PC-9 (cell line): ENCODE results near the gene TUBA8. TPM values are rescaled to one million over a fixed set of nuclear protein-coding genes. Genes with fewer than 3 reads are reported as not detected.

Source experiments
- BruUV-seq: library from RNA; stranded (reverse); fragments of 400-500 nt; replicated peaks from 2 replicates; lab custom pipeline; 2021; lab: Mats Ljungman, UMichigan
- CTCF ChIA-PET: fragments of 300-600 bp; sonication (Branson Sonifier 250); formaldehyde crosslinking; loops from one replicate; lab custom pipeline; 2022; ENCODE audit warnings: antibody characterized with exemption; lab: Charles Lee
- POLR2A ChIA-PET: fragments of 300-600 bp; sonication (Branson Sonifier 250); formaldehyde crosslinking; loops from one replicate; lab custom pipeline; 2022; ENCODE audit warnings: antibody characterized with exemption; ENCODE audit not compliant: unreplicated experiment; lab: Charles Lee
- DNase-seq, 2 experiments: peaks; one replicate each; pipeline versions ENCODE4 v3.0.0 to v3.0.0-alpha.2; 2015 to 2022; ENCODE audit warnings: mixed read lengths in 1 of 2
- H2AFZ ChIP-seq: fragments of 200-600 bp; sonication (generic); 2 replicates; pipeline ENCODE4 v1.8.1; 2017; ENCODE audit warnings: antibody characterized with exemption
- H3F3A ChIP-seq: fragments of 200-600 bp; sonication (generic); 2 replicates; pipeline ENCODE4 v1.8.1; 2017; ENCODE audit warnings: antibody characterized with exemption, mild to moderate bottlenecking, low read depth; ENCODE audit not compliant: insufficient read depth
- H3K27ac ChIP-seq: fragments of 200-600 bp; sonication (generic); 2 replicates; pipeline ENCODE4 v1.6.1; 2016; ENCODE audit warnings: mixed run types
- H3K27me3 ChIP-seq: fragments of 200-600 bp; sonication (generic); 2 replicates; pipeline ENCODE4 v1.6.1; 2016; ENCODE audit warnings: low read depth, mixed run types; ENCODE audit not compliant: insufficient read depth
- H3K36me3 ChIP-seq: fragments of 200-600 bp; sonication (generic); 2 replicates; pipeline ENCODE4 v1.6.1; 2016; ENCODE audit warnings: low read depth, mixed run types
- H3K4me1 ChIP-seq: fragments of 200-600 bp; sonication (generic); replicated peaks from 2 replicates; pipeline ENCODE4 v1.6.1; 2016; ENCODE audit warnings: mixed run types; ENCODE audit not compliant: insufficient read depth
- H3K4me2 ChIP-seq: fragments of 200-600 bp; sonication (generic); 2 replicates; pipeline ENCODE4 v1.6.1; 2017; ENCODE audit warnings: mixed run types
- H3K4me3 ChIP-seq: fragments of 200-600 bp; sonication (generic); 2 replicates; pipeline ENCODE4 v1.6.1; 2016; ENCODE audit warnings: mixed run types
- H3K79me2 ChIP-seq: fragments of 200-600 bp; sonication (generic); 2 replicates; pipeline ENCODE4 v1.6.1; 2017; ENCODE audit warnings: low read depth, mixed run types
- H3K9me2 ChIP-seq: fragments of 200-600 bp; sonication (generic); 2 replicates; pipeline ENCODE4 v1.8.1; 2017; ENCODE audit warnings: mild to moderate bottlenecking; ENCODE audit not compliant: insufficient read depth
- H3K9me3 ChIP-seq: fragments of 200-600 bp; sonication (generic); 2 replicates; pipeline ENCODE4 v1.8.1; 2016; ENCODE audit warnings: low read depth; ENCODE audit not compliant: insufficient read depth
- H4K20me1 ChIP-seq: fragments of 200-600 bp; sonication (generic); 2 replicates; pipeline ENCODE4 v1.8.1; 2017; ENCODE audit not compliant: insufficient read depth
- EZH2 ChIP-seq: fragments of 200-600 bp; sonication (generic); IDR thresholded peaks from 2 replicates; pipeline ENCODE4 v1.8.0; 2017; ENCODE audit warnings: antibody characterized with exemption, low read depth
- intact Hi-C: fragments of 100-400 bp; cut with micrococcal nuclease; formaldehyde crosslinking; loops from one replicate; pipeline ENCODE4 v1.10.0; 2022; ENCODE audit not compliant: unreplicated experiment
- total RNA-seq: library from RNA; stranded (reverse); gene quantifications from 2 replicates; pipeline ENCODE4 v1.2.3, GENCODE V29; 2021
- TF ChIP-seq, protein P1 (sequence below): fragments of 200-600 bp; sonication (generic); conservative IDR thresholded peaks from 2 replicates; pipeline ENCODE4 v1.6.1; 2017; ENCODE audit warnings: mixed run types, antibody characterized with exemption, mild to moderate bottlenecking, moderate library complexity

Gene TUBA8
- total RNA-seq, 1 experiment from 2014 or later: 0.72 TPM

DNA sequence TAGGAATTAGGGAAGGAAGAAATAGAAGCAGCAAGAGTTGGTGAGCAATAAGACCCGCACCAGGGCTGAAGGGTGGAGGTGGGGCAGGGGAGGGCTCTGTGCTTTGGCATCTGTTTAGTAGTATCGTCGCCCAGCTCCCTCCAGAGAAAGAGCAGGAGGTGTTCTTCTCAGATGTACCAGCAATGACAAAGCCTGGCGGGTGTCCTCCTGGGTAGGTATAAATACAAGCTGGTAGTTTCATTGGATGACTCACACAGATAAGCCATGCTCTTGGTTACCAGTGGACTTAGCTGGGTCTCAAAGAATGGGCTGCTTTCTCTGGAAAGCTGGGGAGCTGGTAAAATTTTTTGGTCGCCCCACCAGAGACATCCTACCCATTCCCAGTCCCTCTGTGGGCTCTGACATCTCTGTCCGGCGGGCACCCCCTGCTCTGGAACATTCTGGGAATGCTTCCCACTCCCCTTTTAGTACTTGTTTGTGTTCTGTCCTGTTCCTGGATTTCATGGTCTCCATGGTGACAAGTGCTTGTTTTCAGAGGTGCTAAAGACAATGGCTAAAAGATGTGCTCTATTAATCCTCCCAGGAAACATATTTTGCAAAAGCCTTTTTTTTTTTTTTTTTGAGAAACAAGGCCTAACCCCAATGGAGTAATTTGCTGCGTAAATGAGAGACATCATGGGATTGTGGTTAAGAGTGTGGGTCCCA lies 15.4 kb upstream of the TUBA8 start:
- intact Hi-C loops: loop anchor here (5.0 kb wide), 1 partner anchor 47 kb away; no protein-coding TSS in a partner anchor
- TF ChIP-seq EZH2: no peak
- TF ChIP-seq, protein P1, sequence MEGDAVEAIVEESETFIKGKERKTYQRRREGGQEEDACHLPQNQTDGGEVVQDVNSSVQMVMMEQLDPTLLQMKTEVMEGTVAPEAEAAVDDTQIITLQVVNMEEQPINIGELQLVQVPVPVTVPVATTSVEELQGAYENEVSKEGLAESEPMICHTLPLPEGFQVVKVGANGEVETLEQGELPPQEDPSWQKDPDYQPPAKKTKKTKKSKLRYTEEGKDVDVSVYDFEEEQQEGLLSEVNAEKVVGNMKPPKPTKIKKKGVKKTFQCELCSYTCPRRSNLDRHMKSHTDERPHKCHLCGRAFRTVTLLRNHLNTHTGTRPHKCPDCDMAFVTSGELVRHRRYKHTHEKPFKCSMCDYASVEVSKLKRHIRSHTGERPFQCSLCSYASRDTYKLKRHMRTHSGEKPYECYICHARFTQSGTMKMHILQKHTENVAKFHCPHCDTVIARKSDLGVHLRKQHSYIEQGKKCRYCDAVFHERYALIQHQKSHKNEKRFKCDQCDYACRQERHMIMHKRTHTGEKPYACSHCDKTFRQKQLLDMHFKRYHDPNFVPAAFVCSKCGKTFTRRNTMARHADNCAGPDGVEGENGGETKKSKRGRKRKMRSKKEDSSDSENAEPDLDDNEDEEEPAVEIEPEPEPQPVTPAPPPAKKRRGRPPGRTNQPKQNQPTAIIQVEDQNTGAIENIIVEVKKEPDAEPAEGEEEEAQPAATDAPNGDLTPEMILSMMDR: no peak
- no peaks in the 10 kb centered on the region for H4K20me1 ChIP-seq
- no peaks in the 10 kb centered on the region for H3K9me2 ChIP-seq
- H3K36me3 ChIP-seq: no peaks in the 10 kb centered on the region
- no peaks in the 10 kb centered on the region for H3K9me3 ChIP-seq
- H3F3A ChIP-seq: no peaks in the 10 kb centered on the region
- DNase-seq: no peak
- H2AFZ ChIP-seq: no peak overlapping the region
- ChIA-PET CTCF (no interaction called here), POLR2A (no interaction called here)
- H3K27ac ChIP-seq: no peak overlapping the region
- no peak overlapping the region for H3K4me3 ChIP-seq
- no peaks in the 10 kb centered on the region for H3K4me1 ChIP-seq
- H3K27me3 ChIP-seq: no peaks in the 10 kb centered on the region
- no peak overlapping the region for H3K4me2 ChIP-seq
- no peaks in the 10 kb centered on the region for H3K79me2 ChIP-seq
- no TSS peak for BruUV-seq

DNA sequence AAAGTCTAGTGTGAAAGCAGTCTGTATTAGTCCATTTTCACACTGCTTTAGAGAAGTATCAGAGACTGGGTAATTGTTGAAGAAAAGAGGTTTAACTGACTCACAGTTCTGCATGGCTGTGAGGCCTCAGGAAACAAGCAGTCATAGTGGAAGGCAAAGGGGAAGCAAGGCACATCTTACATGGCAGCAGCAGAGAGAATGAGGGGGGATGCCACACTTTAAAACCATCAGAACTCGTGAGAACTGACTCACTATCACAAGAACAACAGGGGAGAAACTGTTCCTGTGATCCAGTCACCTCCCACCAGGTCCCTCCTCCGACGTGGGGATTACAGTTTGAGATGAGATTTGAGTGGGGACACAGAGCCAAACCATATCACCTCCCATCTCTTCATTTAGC lies 13.8 kb upstream of the TUBA8 start:
- ChIA-PET POLR2A (no interaction called here), CTCF (interaction anchor here (0.6 kb wide), 1 partner anchor 36 kb away, joined by 6 read pairs; no protein-coding TSS in a partner anchor)
- Histone ChIP-seq H3K4me2 (no peak overlapping the region), H3K79me2 (no peaks in the 10 kb centered on the region), H4K20me1 (no peaks in the 10 kb centered on the region), H3K9me3 (no peaks in the 10 kb centered on the region), H3F3A (no peaks in the 10 kb centered on the region), H2AFZ (no peak overlapping the region), H3K4me3 (no peak overlapping the region), H3K27me3 (no peaks in the 10 kb centered on the region), H3K9me2 (no peaks in the 10 kb centered on the region), H3K4me1 (no peaks in the 10 kb centered on the region), H3K36me3 (no peaks in the 10 kb centered on the region), H3K27ac (no peak overlapping the region)
- TF ChIP-seq, protein P1: no peak
- no peak for TF ChIP-seq EZH2
- DNase-seq: no peak
- BruUV-seq: no TSS peak
- intact Hi-C loops: loop anchor here (5.0 kb wide), 1 partner anchor 45 kb away; no protein-coding TSS in a partner anchor

DNA sequence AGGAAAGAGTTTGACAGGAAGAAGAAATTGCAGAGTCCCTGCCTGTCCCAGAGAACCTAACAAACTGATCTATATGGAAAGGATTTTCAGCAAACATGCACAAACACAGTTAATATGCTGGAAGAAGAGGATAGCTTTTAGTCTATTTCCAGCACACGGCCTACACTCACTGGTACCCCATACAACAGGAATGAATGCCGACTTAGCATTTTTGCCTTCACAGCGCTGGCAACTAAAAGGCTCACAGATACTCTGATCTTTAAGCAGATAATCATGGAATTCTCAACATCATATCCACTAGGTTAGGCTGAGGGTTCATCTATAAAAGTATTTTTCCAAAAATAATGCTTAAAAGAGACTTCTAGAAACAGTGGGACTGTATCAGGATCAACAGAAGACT lies 9.8 kb upstream of the TUBA8 start:
- no TSS peak for BruUV-seq
- Histone ChIP-seq H3K9me3 (no peaks in the 10 kb centered on the region), H3K79me2 (no peaks in the 10 kb centered on the region), H3F3A (no peaks in the 10 kb centered on the region), H3K4me2 (no peak overlapping the region), H3K27me3 (no peaks in the 10 kb centered on the region), H3K4me1 (no peaks in the 10 kb centered on the region), H3K27ac (no peak overlapping the region), H4K20me1 (no peaks in the 10 kb centered on the region), H2AFZ (no peak overlapping the region), H3K9me2 (no peaks in the 10 kb centered on the region), H3K36me3 (no peaks in the 10 kb centered on the region), H3K4me3 (no peak overlapping the region)
- intact Hi-C loops: no loop called here
- no peak for TF ChIP-seq EZH2
- TF ChIP-seq, protein P1: no peak
- DNase-seq: no peak
- CTCF ChIA-PET: no interaction called here
- POLR2A ChIA-PET: no interaction called here
